ENCODE data around the gene RNF151.

RNF151 gene

DNA sequence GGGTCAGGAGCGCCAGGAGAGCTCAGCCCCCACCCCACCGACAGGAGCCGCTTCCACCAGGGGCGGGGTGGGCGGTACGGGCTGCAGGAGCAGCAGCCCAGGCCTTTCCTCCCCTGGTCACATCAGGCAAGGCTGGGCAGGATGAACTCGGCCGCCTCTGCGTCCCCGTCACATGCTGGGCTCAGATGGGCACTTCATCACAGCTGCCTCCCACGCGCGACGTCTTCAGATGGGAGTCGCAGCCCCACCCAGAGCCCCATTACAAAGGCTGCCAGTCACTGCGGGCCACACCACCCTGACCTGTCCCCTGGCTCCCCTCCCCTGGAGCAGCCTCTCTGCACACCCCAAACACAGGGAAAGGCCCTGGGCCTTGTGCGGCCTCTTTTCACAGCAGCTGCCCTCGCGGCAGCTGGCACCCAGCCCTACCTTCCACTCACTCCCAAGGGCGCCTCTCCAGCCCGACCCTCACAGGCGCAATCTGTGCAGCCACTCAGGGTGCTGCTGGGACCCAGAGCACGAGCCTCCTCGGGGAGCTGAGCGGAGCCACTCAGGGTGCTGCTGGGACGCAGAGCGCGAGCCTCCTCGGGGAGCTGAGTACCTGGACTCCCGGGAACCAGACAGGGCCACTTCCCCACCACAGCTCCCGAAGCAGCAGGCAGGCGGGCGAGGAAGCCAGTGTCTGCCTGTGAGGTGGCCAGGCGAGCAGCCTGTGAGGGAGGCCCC, 38.3 kb downstream of the RNF151 start:
- no peak overlapping the region for H3K4me3 ChIP-seq (replicated peaks; ENCODE audit: low read depth, low read length)
- no peak for DNase-seq (ENCODE audit: low read depth)
- TF ChIP-seq, protein P1, sequence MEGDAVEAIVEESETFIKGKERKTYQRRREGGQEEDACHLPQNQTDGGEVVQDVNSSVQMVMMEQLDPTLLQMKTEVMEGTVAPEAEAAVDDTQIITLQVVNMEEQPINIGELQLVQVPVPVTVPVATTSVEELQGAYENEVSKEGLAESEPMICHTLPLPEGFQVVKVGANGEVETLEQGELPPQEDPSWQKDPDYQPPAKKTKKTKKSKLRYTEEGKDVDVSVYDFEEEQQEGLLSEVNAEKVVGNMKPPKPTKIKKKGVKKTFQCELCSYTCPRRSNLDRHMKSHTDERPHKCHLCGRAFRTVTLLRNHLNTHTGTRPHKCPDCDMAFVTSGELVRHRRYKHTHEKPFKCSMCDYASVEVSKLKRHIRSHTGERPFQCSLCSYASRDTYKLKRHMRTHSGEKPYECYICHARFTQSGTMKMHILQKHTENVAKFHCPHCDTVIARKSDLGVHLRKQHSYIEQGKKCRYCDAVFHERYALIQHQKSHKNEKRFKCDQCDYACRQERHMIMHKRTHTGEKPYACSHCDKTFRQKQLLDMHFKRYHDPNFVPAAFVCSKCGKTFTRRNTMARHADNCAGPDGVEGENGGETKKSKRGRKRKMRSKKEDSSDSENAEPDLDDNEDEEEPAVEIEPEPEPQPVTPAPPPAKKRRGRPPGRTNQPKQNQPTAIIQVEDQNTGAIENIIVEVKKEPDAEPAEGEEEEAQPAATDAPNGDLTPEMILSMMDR (IDR thresholded peaks at IDR 0.05; ENCODE audit: low read length, missing control alignments): no peak

DNA sequence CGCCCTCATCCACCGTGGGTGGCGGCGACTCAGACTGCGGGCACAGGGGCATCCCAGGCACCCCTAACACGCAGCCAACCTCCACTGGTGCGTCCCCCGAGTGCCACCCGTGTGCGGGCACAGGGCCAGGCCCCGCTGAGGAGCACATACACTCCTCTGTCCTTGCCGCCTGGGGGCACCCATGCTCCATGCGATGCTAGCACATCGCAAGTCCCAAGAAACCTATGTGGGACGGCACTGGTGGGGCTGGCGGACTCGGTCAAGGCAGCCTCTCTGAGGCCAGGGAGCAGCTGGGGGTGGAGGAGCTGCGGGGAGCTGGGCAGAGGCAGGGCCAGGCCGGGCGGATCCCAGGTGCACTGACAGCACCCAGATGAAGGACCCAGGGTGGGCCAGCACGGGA, 39.0 kb downstream of the RNF151 start:
- TF ChIP-seq, protein P1 (IDR thresholded peaks at IDR 0.05; ENCODE audit: low read length, missing control alignments): no peak
- H3K4me3 ChIP-seq (replicated peaks; ENCODE audit: low read depth, low read length): no peak overlapping the region
- no peak for DNase-seq (ENCODE audit: low read depth)

DNA sequence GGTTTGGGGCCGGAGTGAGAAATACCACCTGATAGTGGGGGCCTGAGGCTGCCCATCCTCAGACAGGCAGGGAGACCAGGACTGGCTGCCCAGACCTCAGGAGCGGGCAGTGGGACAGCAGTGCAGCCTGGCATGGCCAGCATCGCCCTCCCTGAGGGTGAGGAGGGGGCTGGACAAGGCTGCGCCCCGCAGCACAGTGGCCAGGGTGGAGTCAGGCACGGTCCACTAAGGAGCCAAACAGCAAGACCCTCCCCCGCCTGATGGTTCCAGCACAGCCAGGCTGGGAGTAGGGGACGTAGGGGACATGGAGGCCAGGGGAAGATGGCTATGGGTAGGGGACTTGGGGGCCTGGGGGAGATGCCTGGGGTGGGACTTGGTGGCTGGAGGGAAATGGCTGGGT, 39.7 kb downstream of the RNF151 start:
- TF ChIP-seq, protein P1 (IDR thresholded peaks at IDR 0.05; ENCODE audit: low read length, missing control alignments): no peak
- no peak overlapping the region for H3K4me3 ChIP-seq (replicated peaks; ENCODE audit: low read depth, low read length)
- no peak for DNase-seq (ENCODE audit: low read depth)

DNA sequence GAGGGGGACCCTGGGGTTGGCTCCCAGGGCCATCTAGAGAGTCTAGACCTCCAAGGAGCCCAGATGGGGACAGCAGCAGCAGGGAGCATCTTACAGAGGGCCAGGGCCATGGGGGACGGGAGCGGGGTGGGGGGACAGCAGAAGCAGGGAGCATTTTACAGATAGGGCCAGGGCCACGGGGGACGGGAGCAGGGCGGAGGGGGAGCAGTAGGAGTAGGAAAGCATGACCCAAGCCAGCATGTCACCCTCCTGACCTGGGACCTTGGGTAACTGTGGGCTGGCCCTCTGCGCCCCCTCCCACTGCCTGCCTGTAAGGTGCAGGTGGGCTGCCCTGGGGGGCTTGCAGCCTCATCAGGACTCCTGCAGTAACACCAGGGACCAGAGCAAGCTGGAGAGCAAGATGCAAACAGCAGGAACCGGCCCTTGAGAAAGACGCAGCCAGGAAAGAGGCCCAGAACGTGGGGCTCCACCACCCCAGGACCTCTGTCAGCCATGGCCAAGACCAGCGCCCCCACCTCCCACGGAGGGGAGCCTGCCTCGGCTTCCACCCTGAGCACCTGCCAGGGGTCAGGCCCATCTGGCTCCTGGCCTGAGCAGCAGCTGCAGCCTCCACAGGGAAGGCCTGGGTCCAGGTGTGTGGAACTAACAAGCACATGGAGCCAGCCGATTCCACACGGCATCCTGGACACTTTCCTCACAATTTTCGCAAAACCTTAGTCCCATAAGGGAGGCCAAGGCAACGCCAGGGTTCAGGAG, 40.6 kb downstream of the RNF151 start:
- TF ChIP-seq, protein P1 (IDR thresholded peaks at IDR 0.05; ENCODE audit: low read length, missing control alignments): no peak
- H3K4me3 ChIP-seq (replicated peaks; ENCODE audit: low read depth, low read length): peak overlapping the region; percentile 68
- no peak for DNase-seq (ENCODE audit: low read depth)

DNA sequence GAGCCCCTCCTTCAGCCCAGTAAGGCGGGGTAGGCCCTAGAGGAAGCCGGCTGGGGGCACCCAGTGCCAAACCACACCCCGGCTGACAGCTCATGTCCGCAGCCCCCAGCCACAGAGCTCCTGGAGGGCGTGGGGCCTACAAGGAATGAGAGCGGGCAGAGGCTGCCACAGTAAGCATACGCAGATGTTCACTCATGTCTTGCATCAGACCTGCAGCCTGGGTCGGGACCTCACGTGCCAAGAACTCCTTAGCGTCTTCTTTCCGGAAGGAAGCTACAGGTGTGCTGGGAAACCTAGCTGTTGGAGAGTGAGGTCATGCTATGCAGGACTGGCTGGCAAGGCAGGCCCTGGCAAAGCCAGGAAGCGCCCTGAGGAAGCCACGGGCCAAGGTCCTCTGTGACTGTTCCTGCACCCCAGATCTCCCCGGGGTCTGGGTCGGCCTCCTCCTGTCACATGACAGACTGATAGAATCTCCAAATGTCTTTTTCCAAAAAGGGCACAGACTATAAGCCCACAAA, 41.4 kb downstream of the RNF151 start:
- TF ChIP-seq, protein P1 (IDR thresholded peaks at IDR 0.05; ENCODE audit: low read length, missing control alignments): no peak
- H3K4me3 ChIP-seq (replicated peaks; ENCODE audit: low read depth, low read length): peak overlapping the region; percentile 68
- DNase-seq (ENCODE audit: low read depth): peak; percentile 72

DNA sequence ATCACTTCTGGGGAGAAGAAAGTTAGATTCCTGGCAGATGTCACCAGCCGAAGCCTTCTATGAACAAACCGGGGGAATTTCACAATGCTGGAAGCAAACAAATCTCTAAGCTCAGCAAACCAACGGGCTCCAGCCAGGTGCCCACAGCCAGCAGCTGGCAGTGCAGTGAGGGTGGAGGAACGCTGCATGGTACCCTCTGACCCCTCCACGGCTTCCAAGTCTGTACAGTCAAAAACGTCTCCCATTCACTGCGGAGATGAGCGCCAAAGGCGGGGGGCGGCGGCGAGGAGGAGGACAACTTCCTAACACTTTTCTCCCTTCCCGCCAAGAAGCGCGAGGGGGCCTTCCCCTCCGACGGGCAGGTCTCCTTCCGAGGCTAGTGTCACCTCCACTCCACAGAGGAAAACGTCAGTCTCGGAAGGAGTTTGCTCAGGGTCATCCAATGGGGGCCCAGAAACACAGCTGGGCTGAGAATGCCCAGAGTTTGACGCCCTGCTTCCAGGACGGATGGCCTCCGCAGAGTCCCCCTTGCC, 42.0 kb downstream of the RNF151 start:
- DNase-seq (ENCODE audit: low read depth): peak; percentile 57

More for the DNA sequence above, 42.0 kb downstream of the RNF151 start:
- TF ChIP-seq, protein P1 (IDR thresholded peaks at IDR 0.05; ENCODE audit: low read length, missing control alignments): no peak
- peak overlapping the region; percentile 68 for H3K4me3 ChIP-seq (replicated peaks; ENCODE audit: low read depth, low read length)

All from fibroblast of pulmonary artery (primary cell).